ENCODE results near the gene TLK2.

TLK2 gene

GRCh38 chr17:62630365-62631085, 151.9 kb downstream of the TLK2 start:
- DNase-seq, result no peak

GRCh38 chr17:62631086-62631935, 152.7 kb downstream of the TLK2 start:
- DNase-seq, result no peak

- DNase-seq, result no peak
These were observed 153.6 kb downstream of the TLK2 start for GRCh38 chr17:62631936-62632924.

- DNase-seq, result no peak
These were observed 159.2 kb downstream of the TLK2 start for GRCh38 chr17:62637809-62638208.

GRCh38 chr17:62641153-62641552, 162.5 kb downstream of the TLK2 start:
- no peak for DNase-seq

GRCh38 chr17:62641951-62642350, 163.3 kb downstream of the TLK2 start:
- no peak for DNase-seq

- no peak for DNase-seq
These were observed 164.9 kb downstream of the TLK2 start for GRCh38 chr17:62643496-62643895.

GRCh38 chr17:62644487-62645173, 166.0 kb downstream of the TLK2 start:
- DNase-seq, result no peak

- no peak for DNase-seq
These were observed 169.8 kb downstream of the TLK2 start for GRCh38 chr17:62648251-62648955.

GRCh38 chr17:62648956-62649294, 170.3 kb downstream of the TLK2 start:
- DNase-seq, result no peak

GRCh38 chr17:62649570-62649969, 170.9 kb downstream of the TLK2 start:
- DNase-seq, result no peak

GRCh38 chr17:62650587-62650986, 172.0 kb downstream of the TLK2 start:
- DNase-seq, result no peak

GRCh38 chr17:62652251-62653001, 173.8 kb downstream of the TLK2 start:
- DNase-seq, result no peak

GRCh38 chr17:62653002-62653825, 174.6 kb downstream of the TLK2 start:
- peak; percentile 39 for DNase-seq

GRCh38 chr17:62653826-62654761, 175.5 kb downstream of the TLK2 start:
- DNase-seq, result no peak

GRCh38 chr17:62655656-62656055, 177.0 kb downstream of the TLK2 start:
- no peak for DNase-seq

GRCh38 chr17:62656446-62656845, 177.8 kb downstream of the TLK2 start:
- DNase-seq, result no peak

GRCh38 chr17:62657145-62657665, 178.6 kb downstream of the TLK2 start:
- no peak for DNase-seq

- DNase-seq, result no peak
These were observed 179.1 kb downstream of the TLK2 start for GRCh38 chr17:62657690-62658089.
